GM18499 (cell line): Measurements from ENCODE around the gene NLRP6.
"Not testable (repeated sequence)": the region's sequence is repeated elsewhere in the genome, so short reads cannot be mapped to it uniquely, and the experiment has no call there.

ENCODE experiments used
- ATAC-seq: cut with Tn5 transposase; IDR thresholded peaks from one replicate; pipeline ENCODE4 v1.9.1; 2021; ENCODE audit warnings: moderate number of reproducible peaks; ENCODE audit not compliant: insufficient read depth, unreplicated experiment

NLRP6 gene

GRCh38 chr11:304915-305843, 27.0 kb downstream of the NLRP6 start:
- ATAC-seq = no peak

DNA sequence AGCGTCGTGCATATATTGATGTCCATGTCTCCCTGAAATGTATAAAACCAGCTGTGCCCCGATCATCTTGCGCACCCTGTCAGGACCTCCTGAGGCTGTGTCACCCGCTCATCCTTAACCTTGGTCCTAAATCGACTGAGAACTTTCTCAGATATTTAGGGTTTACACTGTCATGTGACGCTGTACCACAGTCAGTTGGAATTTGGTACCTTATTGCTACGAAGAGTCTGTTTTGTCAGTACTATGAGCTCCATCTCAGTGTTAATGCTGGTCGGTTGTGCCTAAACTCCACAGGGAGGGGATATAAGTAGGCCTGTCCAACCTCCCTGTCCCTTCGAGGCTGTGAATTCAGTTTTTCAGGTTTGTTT, 27.6 kb downstream of the NLRP6 start:
- no peak for ATAC-seq

GRCh38 chr11:306645-307371, 28.6 kb downstream of the NLRP6 start:
- ATAC-seq = no peak

DNA sequence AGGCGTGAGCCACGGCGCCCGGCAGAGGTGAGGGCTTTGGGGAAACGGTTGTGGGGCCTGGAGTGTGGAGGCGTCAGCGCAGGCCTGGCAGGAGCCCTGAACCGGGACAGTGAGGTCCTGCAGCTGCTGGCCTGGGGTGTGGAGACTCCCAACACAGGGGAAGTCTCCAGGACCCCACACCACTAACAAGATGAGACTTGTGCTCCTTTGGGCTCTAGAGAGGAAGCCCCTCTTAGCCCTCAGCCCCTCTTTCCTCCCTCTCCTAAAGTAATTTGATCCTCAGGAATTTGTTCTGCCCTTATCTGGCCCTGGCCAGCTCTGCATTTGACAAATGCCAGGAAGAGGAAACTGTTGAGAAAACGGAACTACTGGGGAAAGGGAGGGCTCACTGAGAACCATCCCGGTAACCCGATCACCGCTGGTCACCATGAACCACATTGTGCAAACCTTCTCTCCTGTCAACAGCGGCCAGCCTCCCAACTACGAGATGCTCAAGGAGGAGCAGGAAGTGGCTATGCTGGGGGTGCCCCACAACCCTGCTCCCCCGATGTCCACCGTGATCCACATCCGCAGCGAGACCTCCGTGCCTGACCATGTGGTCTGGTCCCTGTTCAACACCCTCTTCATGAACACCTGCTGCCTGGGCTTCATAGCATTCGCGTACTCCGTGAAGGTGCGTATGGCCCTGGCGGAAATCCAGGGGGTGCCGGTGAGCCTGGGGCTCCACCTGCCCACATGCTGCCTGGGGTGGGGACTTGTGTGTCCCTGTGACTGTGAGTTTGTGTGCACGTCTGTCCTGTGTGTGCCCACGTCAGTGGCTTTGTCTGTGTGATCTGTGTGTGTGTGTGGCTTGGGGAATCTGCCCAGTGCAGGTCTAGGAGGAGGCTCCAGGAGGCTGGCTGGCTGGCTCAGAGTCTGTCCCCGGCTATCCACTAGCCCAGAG, 29.8 kb downstream of the NLRP6 start, which contains the start of gene IFITM2:
IFITM2 (plus strand) TSS at position 51 of the 943 bp plus-strand sequence; CDS start at position 428, 377 bp downstream.
- ATAC-seq = not testable (repeated sequence)

DNA sequence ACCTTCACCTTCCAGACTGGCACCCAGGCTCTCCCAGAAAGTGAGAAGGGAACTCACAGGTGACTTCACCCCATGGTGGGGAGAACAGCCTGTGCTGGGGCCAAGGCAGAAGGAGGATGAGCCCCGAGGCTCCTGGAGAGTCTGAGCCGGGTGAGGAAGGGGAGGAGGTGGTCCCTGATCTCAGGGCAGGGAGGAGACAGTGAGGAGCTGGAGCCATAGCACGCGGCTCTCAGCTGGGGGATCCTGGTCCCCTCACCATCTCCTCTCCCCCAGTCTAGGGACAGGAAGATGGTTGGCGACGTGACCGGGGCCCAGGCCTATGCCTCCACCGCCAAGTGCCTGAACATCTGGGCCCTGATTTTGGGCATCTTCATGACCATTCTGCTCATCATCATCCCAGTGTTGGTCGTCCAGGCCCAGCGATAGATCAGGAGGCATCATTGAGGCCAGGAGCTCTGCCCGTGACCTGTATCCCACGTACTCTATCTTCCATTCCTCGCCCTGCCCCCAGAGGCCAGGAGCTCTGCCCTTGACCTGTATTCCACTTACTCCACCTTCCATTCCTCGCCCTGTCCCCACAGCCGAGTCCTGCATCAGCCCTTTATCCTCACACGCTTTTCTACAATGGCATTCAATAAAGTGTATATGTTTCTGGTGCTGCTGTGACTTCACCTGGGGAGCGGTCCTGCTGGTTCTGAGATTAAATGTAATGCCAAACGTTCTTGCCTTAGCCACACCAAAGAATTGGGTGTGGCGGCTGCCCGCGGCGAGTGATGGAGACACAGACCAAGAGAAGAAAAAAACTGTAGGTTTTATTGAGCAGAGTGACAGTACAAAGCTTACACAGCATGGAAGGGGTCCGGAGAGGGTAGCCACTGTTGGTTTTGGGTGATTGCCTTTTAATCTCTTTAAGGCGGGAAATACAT, 30.8 kb downstream of the NLRP6 start:
- not testable (repeated sequence) for ATAC-seq

DNA sequence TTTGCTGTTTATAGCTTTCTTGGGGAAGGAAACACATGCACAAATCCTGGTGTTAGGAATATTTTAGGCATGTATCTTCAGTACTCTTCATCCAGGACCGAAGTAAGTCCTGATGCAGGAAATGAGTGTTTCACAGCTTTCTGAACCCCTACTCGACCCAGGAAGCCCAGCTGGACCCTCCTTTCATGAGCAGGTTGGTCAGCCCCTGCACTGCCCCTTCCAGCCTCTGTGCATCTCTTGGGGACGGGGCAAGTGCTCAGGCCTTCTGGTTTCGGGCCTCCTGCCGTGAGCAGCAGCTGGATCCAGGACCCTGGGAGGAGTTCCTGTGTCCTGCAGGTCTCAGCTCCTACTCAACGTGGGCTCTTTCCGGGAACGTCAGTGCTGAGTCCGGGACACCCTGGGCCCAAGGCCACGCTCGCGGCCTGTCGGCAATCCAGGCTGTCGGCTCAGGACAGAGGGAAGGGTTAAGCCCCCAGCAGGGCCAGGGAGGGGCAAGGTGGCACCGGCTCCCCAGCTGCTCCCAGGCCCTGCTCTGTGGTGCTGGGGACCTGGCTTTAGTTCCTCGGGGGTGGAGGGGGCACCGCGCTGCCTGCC, 31.9 kb downstream of the NLRP6 start:
- ATAC-seq = not testable (repeated sequence)

GRCh38 chr11:311013-311748, 33.0 kb downstream of the NLRP6 start:
- ATAC-seq = not testable (repeated sequence)

DNA sequence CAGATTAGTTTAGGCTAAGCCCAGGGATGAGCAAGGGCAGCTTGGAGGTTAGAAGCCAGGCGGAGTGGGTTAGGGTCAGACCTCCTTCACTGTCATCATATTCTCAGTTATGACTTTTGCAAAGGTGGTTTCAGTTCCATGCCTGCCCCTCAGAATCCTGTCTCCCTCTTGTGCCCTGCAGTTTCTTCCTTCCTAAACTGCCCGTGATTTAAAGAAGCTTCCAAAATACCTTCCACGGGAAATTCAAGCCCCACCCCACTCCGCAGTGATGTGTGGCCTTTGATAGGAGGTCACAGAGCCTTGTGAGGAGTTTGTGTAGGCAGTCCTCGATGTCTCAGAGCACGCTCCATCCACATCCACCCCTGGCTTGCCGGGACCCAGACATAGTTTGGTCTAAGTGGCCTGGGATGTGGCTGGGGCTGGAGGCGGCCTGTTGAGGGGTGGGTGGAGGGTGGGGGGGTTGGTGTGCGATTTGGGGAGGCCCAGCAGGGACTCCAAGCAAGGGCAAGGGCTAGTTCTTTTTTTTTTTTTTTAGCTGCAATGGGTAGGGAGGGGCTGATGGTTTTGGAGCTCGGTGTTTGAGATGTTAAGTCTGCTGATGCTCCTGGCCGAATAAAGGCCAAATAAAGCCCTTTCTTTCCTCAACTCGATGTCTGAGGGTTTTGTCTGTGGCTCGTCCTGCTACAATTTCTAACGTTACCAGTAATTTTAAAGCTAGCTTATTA, 34.0 kb downstream of the NLRP6 start:
- ATAC-seq = no peak

GRCh38 chr11:313304-313786, 35.1 kb downstream of the NLRP6 start:
- no peak for ATAC-seq

DNA sequence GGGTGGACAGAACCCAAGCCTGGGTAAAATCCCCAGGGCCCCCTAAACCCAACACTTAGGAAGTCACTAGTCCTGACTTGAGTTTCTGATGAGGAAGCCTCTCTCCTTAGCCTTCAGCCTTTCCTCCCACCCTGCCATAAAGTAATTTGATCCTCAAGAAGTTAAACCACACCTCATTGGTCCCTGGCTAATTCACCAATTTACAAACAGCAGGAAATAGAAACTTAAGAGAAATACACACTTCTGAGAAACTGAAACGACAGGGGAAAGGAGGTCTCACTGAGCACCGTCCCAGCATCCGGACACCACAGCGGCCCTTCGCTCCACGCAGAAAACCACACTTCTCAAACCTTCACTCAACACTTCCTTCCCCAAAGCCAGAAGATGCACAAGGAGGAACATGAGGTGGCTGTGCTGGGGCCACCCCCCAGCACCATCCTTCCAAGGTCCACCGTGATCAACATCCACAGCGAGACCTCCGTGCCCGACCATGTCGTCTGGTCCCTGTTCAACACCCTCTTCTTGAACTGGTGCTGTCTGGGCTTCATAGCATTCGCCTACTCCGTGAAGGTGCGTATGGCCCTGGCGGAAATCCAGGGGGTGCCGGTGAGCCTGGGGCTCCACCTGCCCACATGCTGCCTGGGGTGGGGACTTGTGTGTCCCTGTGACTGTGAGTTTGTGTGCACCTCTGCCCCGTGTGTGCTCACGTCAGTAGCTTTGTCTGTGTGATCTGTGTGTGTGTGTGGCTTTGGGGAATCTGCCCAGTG, 35.8 kb downstream of the NLRP6 start, which contains the start of gene IFITM1:
IFITM1 (plus strand) TSS at position 254 of the 767 bp plus-strand sequence; CDS start at position 385, 131 bp downstream.
- ATAC-seq = no peak

GRCh38 chr11:314554-314875, 36.3 kb downstream of the NLRP6 start:
- ATAC-seq = not testable (repeated sequence)

DNA sequence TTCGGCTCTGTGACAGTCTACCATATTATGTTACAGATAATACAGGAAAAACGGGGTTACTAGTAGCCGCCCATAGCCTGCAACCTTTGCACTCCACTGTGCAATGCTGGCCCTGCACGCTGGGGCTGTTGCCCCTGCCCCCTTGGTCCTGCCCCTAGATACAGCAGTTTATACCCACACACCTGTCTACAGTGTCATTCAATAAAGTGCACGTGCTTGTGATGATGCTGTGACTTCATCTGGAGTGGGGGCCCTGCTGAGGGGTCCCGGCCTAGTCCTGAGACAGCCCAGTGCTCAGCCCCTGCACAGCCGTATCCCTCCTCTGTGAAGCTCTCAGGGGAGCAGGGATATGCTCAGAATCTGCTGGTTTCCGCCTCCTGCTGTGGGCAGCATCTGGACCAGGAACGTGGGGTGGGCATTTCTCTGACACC, 36.9 kb downstream of the NLRP6 start:
- no peak for ATAC-seq

DNA sequence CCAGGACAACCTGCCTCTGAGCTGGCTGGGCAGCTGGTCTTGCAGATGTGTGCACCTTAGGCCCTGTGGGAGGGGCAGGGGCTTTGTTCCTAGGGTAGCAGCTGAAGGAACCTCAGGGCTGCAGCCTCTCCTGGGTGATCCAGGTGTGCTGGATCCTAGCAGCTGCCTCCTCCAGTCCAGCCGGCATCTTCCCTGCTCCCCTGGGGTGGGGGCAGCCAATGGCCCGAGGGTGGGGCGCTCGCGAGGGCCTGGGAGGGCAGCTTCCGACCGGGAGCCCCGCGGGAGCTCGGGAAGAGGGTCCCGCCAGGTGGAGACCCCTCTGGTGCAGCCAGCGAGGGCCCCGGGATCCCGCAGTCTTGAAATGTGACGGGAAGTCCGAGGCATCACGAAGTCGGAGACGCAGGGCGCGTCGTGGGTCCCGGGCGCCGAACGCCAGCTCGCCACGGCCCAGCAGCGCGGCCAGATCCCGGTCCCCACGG, 37.3 kb downstream of the NLRP6 start:
- no peak for ATAC-seq

DNA sequence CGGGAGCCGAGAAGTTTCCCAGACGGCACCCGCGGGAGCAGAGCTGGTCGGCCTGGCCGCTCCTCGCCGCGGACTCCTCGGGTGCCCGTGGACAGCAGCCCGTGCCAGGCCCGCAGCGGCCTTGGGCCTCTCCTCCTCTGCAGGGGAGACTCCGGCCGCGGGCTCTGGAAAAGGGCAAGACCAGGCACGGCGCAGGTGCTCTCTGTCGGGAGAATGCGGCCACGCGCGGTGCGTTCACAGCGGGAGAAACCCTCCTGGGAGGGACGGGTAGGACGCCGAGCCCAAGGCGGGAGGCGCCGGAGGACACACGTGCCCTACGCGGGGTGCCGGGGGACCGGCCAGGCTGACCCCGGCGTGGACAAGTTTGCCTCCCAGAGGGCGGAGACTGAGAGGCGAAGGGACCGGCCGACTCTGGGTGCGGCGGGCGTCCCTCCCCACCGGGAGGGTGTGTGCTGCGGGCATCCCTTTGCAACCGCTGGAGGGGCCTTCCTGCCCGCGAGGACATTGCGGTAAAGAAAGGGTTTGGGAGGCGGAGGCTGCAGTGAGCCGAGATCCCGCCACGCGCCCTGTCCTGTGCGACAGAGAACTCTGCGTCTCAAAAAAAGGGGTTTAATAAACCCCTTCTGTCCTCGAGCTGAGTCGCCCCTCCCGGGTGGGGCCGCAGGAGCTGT, 38.0 kb downstream of the NLRP6 start:
- no peak for ATAC-seq

- no peak for ATAC-seq
Observed at GRCh38 chr11:316891-317301, 38.7 kb downstream of the NLRP6 start.
